Suppressor macrophage treated with lipopolysaccharide for 1 hour (primary cell): Measurements from ENCODE around the gene PCP4L1.

Source experiments
- DNase-seq, 3 donors: peaks; one replicate each; pipeline ENCODE4 v3.0.0-alpha.2; 2020 to 2022

The PCP4L1 gene

GRCh38 chr1:161324020-161324419 is 65.5 kb downstream of the PCP4L1 start:
- no peak for DNase-seq

GRCh38 chr1:161330346-161330745 is 71.8 kb downstream of the PCP4L1 start:
- DNase-seq: no peak

GRCh38 chr1:161333166-161333565 is 74.6 kb downstream of the PCP4L1 start:
- no peak for DNase-seq
